CD14-positive monocyte (primary cell): Measurements from ENCODE around the gene MED8. TPM values are rescaled to one million over a fixed set of nuclear protein-coding genes. Genes with fewer than 3 reads are reported as not detected.

Experiments used
- DNase-seq, 3 donors: peaks; one replicate each; pipeline ENCODE4 v3.0.0-alpha.2; 2011 to 2022
- H2AFZ ChIP-seq: 2 replicates; pipeline ENCODE4 v1.6.0; 2012; ENCODE audit warnings: mild to moderate bottlenecking, low read depth, low read length, inconsistent platforms; ENCODE audit not compliant: insufficient read depth, poor library complexity, severe bottlenecking
- H3K27ac ChIP-seq, 2 donors: 1 replicate in 1 of 2; 2 replicates in 1 of 2; pipeline ENCODE4 v1.5.1; 2012 to 2013; ENCODE audit warnings: low read length in 2 of 2, control low read depth in 1 of 2, inconsistent platforms in 1 of 2, low read depth in 1 of 2, mild to moderate bottlenecking in 1 of 2
- H3K27me3 ChIP-seq, 2 donors: one replicate each; pipeline versions ENCODE4 v1.6.0 to v1.6.1; 2011 to 2013; ENCODE audit warnings: low read length in 2 of 2; ENCODE audit not compliant: control insufficient read depth in 2 of 2, insufficient read depth in 2 of 2
- H3K36me3 ChIP-seq, 2 donors: replicated peaks in 1 of 2; 1 replicate in 1 of 2; 2 replicates in 1 of 2; pipeline versions ENCODE4 v1.5.1 to v1.6.1; 2012 to 2013; ENCODE audit warnings: low read length in 2 of 2, control low read depth in 1 of 2, inconsistent platforms in 1 of 2, mild to moderate bottlenecking in 1 of 2; ENCODE audit not compliant: insufficient read depth in 2 of 2, control insufficient read depth in 1 of 2
- H3K4me1 ChIP-seq, 2 donors: 1 replicate in 1 of 2; 2 replicates in 1 of 2; pipeline versions ENCODE4 v1.5.1 to v1.6.1; 2012 to 2013; ENCODE audit warnings: low read length in 2 of 2, control low read depth in 1 of 2, inconsistent platforms in 1 of 2, mild to moderate bottlenecking in 1 of 2, moderate library complexity in 1 of 2; ENCODE audit not compliant: insufficient read depth in 2 of 2, control insufficient read depth in 1 of 2
- H3K4me2 ChIP-seq: replicated peaks from 2 replicates; pipeline ENCODE3; 2012; ENCODE audit warnings: low read length, moderate library complexity, mild to moderate bottlenecking; ENCODE audit not compliant: poor library complexity, severe bottlenecking; ENCODE audit errors: extremely low read depth
- H3K4me3 ChIP-seq, 3 experiments: fragments of 200-600 bp in 1 of 3; sonication (generic) in 1 of 3; replicated peaks in 1 of 3; 1 replicate in 2 of 3; 2 replicates in 1 of 3; pipeline ENCODE4 v1.5.1; 2011 to 2013; ENCODE audit warnings: low read length in 3 of 3, mild to moderate bottlenecking in 3 of 3, control low read depth in 2 of 3, low read depth in 2 of 3, inconsistent platforms in 1 of 3, moderate library complexity in 1 of 3
- H3K79me2 ChIP-seq: 2 replicates; pipeline ENCODE4 v1.6.0; 2012; ENCODE audit warnings: mild to moderate bottlenecking, control low read depth, inconsistent platforms, low read length, moderate library complexity; ENCODE audit not compliant: insufficient read depth
- H3K9ac ChIP-seq: 2 replicates; pipeline ENCODE4 v1.6.0; 2017; ENCODE audit warnings: low read length, mild to moderate bottlenecking; ENCODE audit not compliant: insufficient read depth, poor library complexity, severe bottlenecking
- H3K9me3 ChIP-seq, 2 donors: replicated peaks in 1 of 2; 1 replicate in 1 of 2; 2 replicates in 1 of 2; pipeline versions ENCODE4 v1.5.1 to v1.6.1; 2012 to 2013; ENCODE audit warnings: low read length in 2 of 2, control low read depth in 1 of 2; ENCODE audit not compliant: control insufficient read depth in 1 of 2, insufficient read depth in 1 of 2
- H4K20me1 ChIP-seq: 2 replicates; pipeline ENCODE4 v1.6.0; 2012; ENCODE audit warnings: mild to moderate bottlenecking, low read length, control low read depth, moderate library complexity; ENCODE audit not compliant: insufficient read depth
- H3K27ac Mint-ChIP-seq, 7 donors: one replicate each; pipeline ENCODE4 v1.8.0; 2020; ENCODE audit warnings: mild to moderate bottlenecking in 7 of 7, mixed read lengths in 7 of 7, moderate library complexity in 6 of 7, inconsistent platforms in 2 of 7
- H3K27me3 Mint-ChIP-seq, 3 donors: one replicate each; pipeline ENCODE4 v1.8.0; 2021 to 2022; ENCODE audit warnings: low read depth in 3 of 3, mild to moderate bottlenecking in 3 of 3, mixed read lengths in 3 of 3, moderate library complexity in 3 of 3, inconsistent platforms in 1 of 3
- H3K36me3 Mint-ChIP-seq, 2 donors: one replicate each; pipeline ENCODE4 v1.8.0; 2020; ENCODE audit warnings: mixed read lengths in 2 of 2, inconsistent platforms in 1 of 2, mild to moderate bottlenecking in 1 of 2
- H3K4me1 Mint-ChIP-seq: one replicate; pipeline ENCODE4 v1.8.0; 2020; ENCODE audit warnings: mild to moderate bottlenecking, mixed read lengths
- H3K4me3 Mint-ChIP-seq, 2 donors: one replicate each; pipeline ENCODE4 v1.8.0; 2020; ENCODE audit warnings: mild to moderate bottlenecking in 2 of 2, mixed read lengths in 2 of 2, moderate library complexity in 1 of 2
- H3K9me3 Mint-ChIP-seq, 7 donors: one replicate each; pipeline ENCODE4 v1.8.0; 2020 to 2022; ENCODE audit warnings: mixed read lengths in 7 of 7, mild to moderate bottlenecking in 6 of 7, moderate library complexity in 6 of 7, inconsistent platforms in 2 of 7
- CTCF ChIP-seq: fragments of 200-600 bp; IDR thresholded peaks from one replicate; pipeline ENCODE4 v1.8.0; 2022; ENCODE audit warnings: antibody characterized with exemption, mild to moderate bottlenecking
- whole genome bisulfite sequencing: methylation state at CpG from one replicate; pipeline ENCODE4 v1.1.5; 2013; ENCODE audit warnings: missing lambda C conversion rate; ENCODE audit not compliant: insufficient coverage; 5-methylcytosine and 5-hydroxymethylcytosine counted together
- intact Hi-C, 2 donors: fragments of 100-400 bp; cut with micrococcal nuclease; formaldehyde crosslinking; loops; one replicate each; pipeline versions ENCODE4 v1.15.0 to v1.15.1; 2023
- polyA plus RNA-seq, 3 donors: library from polyadenylated mRNA; depleted of rRNA in 1 of 3; unstranded in 2 of 3; stranded (reverse) in 1 of 3; fragments of 300-500 nt in 2 of 3; fragments of >200 nt in 1 of 3; fragmentation: Illumina TruSeq in 2 of 3; gene quantifications; 1 replicate in 2 of 3; 2 replicates in 1 of 3; pipeline ENCODE4 v1.2.3, GENCODE V29; 2012 to 2021

Gene MED8
- polyA plus RNA-seq, 3 donors, result 16.6 to 41.8 (median 40.7) TPM

DNA sequence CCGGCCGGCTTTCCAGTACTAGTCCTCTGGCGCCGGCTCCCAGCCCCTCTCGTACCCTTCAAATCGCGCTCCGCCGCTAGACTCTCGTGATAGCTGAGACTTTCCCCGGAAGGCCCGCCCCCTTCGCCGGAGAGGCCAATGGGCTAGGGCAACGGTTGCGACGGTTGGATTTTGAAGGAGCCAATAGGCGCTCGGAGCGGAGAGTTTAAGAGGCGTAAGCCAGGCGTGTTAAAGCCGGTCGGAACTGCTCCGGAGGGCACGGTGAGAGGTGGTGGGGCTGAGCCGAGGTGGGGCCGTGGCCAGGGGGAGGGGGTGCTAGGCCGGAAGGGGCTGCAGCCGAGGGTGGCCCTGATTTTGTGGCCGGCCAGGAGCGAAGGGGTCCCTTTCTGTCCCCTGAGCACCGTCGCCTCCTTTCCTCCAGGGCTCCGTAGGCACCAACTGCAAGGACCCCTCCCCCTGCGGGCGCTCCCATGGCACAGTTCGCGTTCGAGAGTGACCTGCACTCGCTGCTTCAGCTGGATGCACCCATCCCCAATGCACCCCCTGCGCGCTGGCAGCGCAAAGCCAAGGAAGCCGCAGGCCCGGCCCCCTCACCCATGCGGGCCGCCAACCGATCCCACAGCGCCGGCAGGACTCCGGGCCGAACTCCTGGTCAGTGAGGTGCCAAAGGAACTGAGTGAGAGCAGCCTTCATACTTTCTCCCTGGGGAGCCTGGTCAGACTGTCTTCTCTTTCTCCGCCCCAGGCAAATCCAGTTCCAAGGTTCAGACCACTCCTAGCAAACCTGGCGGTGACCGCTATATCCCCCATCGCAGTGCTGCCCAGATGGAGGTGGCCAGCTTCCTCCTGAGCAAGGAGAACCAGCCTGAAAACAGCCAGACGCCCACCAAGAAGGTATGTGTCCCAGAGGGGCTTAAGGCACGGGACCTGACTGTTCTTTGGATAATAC, 30.6 kb downstream of the MED8 start, which contains the start of gene CDC20:
TSS of gene CDC20 (plus strand) at position 236 of the 948 bp plus-strand sequence. CDS start at position 471, 235 bp downstream.
- H3K36me3 ChIP-seq, result peaks cover 32 to 42% of the 10 kb centered on the region in 2 donors
- Mint-ChIP-seq H3K4me1 (peaks cover 58% of the 10 kb centered on the region), H3K27me3 (no peaks in the 10 kb centered on the region), H3K36me3 (peaks cover 43 to 44% of the 10 kb centered on the region in 2 donors), H3K4me3 (peak within 1 kb of the TSS; percentile 87 to 97), H3K27ac (peak within 1 kb of the TSS; percentile 90 to 98 (median 93)), H3K9me3 (peaks cover 0 to 1% (median 0%) of the 10 kb centered on the region in 7 donors)
- H3K27ac ChIP-seq, result peak within 1 kb of the TSS; percentile 84 to 85
- intact Hi-C loops, result loop anchor here (2.0 to 5.0 kb wide), 2 partner anchors 33 to 186 kb away; partner anchors contain the start of genes CFAP57 (in 1 of the 2) and EBNA1BP2 (in 1 of the 2)
- peaks cover 42% of the 10 kb centered on the region for H4K20me1 ChIP-seq
- no peak for TF ChIP-seq CTCF
- peak within 1 kb of the TSS; percentile 72 for H3K9ac ChIP-seq
- WGBS, result 4% methylated on average over 56 of the region's 59 CpGs
- H3K79me2 ChIP-seq, result peaks cover 52% of the 10 kb centered on the region
- H2AFZ ChIP-seq, result peak within 1 kb of the TSS; percentile 93
- H3K4me2 ChIP-seq, result peak within 1 kb of the TSS; percentile 93
- no peaks in the 10 kb centered on the region for H3K9me3 ChIP-seq
- H3K4me1 ChIP-seq, result peaks cover 49 to 62% of the 10 kb centered on the region in 2 donors
- H3K4me3 ChIP-seq, result peak within 1 kb of the TSS; percentile 81 to 88 (median 82)
- DNase-seq, result peak; percentile 91 to 96 (median 91)
- H3K27me3 ChIP-seq, result no peaks in the 10 kb centered on the region

- H3K36me3 Mint-ChIP-seq, result peaks cover 35 to 36% of the 10 kb centered on the region in 2 donors
- peaks cover 35% of the 10 kb centered on the region for H4K20me1 ChIP-seq
- peaks cover 24 to 34% of the 10 kb centered on the region in 2 donors for H3K36me3 ChIP-seq
- H3K4me1 Mint-ChIP-seq, result peaks cover 52% of the 10 kb centered on the region
- H3K9me3 ChIP-seq, result no peaks in the 10 kb centered on the region
- H3K4me3 Mint-ChIP-seq, result peak overlapping the region; percentile 87 to 97
- peak overlapping the region; percentile 84 to 85 for H3K27ac ChIP-seq
- H3K4me3 ChIP-seq, result peak overlapping the region; percentile 81 to 88 (median 82)
- H2AFZ ChIP-seq, result peak overlapping the region; percentile 93
- under 1% methylated on average over 30 of the region's 33 CpGs for WGBS
- H3K4me1 ChIP-seq, result peaks cover 43 to 54% of the 10 kb centered on the region in 2 donors
- H3K79me2 ChIP-seq, result peaks cover 44% of the 10 kb centered on the region
- H3K27ac Mint-ChIP-seq, result peak overlapping the region; percentile 90 to 98 (median 93)
- DNase-seq, result peak in 1 of 3 donors; percentile 58
- H3K27me3 ChIP-seq, result no peaks in the 10 kb centered on the region
- intact Hi-C loops, result loop anchor here (2.0 to 5.0 kb wide), 2 partner anchors 34 to 185 kb away; partner anchors contain the start of genes CFAP57 (in 1 of the 2) and EBNA1BP2 (in 1 of the 2)
- H3K27me3 Mint-ChIP-seq, result no peaks in the 10 kb centered on the region
- TF ChIP-seq CTCF, result peak; percentile 53
- peak overlapping the region; percentile 93 for H3K4me2 ChIP-seq
- peak overlapping the region; percentile 72 for H3K9ac ChIP-seq
- H3K9me3 Mint-ChIP-seq, result peaks cover 0 to 1% (median 0%) of the 10 kb centered on the region in 7 donors
Observed at GRCh38 chr1:43358121-43358745, 31.4 kb downstream of the MED8 start.
